ENCODE measurements around the gene CEP170.
"Not testable (repeated sequence)": the region's sequence is repeated elsewhere in the genome, so short reads cannot be mapped to it uniquely, and the experiment has no call there.

Gene CEP170

DNA sequence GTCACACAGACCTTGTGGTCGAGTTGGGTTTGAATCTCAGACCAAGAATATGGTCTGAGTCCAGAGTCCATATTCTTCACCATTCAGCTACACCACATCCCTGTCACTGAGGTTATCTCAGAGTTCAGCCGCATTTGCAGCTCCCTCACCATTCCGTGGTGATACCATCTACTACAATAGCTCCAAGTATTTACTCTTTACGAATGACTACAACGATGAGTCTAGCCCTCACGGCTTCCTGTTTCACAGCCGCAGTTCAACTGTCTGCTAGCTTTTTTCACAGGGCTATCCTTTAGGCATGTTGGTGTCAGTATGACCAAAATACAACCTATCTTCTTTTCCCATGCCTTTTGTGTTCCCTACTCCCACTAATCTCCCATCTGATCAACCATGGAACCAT lies 104.2 kb downstream of the CEP170 start:
- FAIRE-seq: not testable (repeated sequence)

DNA sequence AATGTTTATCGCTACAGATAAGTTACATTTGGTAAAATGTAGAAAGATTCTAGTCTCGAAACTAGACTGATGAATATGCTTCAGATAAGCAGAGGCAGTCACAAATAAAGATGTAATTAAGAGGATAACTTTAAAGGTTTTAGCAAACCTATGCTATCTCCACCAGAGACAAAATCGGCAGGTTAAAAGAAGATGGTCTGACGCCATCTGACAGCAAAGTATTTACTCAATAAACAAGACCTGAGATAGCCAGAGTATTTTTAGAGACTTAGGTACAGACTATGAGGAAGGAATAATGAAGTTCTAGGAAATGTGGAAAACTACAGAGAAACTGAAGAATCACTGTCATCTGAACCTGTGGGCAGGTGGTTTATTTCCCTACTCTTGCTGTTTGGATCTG lies 106.0 kb downstream of the CEP170 start:
- FAIRE-seq: peak; percentile 91

DNA sequence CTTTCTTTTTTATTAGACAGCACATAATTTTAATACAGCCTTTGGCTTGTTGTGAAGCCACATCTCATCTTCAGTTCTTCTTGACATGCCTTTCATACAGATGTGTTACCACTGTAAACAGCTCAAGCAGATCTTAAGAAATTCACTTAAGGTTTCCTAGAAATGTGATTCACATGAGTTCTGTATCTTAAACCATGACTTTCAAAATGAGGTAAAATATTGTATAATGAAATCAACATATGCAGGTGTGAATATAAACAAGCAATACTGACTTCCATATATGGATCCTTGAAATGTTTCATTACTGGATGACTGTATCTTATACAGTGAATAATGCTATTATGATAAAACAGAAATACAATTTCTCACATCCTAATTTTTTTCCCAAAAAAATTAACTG lies 107.7 kb downstream of the CEP170 start:
- FAIRE-seq: peak; percentile 24

DNA sequence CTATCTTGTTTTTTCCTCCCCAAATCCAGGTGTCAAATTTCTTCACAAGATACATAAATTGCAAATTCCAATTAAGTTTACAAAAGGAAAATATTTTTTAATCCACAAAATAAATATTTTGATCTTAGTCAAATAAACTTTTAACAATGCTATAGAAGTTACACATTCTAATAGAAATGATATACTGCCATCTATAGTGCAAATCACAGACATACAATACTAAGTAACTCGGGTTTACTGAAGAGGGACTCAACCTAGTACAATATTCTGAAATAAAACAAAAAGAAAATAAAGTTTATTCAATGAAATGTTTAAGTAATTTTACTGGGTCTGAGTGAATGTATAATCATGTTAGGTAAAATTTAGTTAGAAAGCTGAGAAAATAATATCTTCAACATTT lies 114.6 kb downstream of the CEP170 start:
- FAIRE-seq: peak; percentile 88

DNA sequence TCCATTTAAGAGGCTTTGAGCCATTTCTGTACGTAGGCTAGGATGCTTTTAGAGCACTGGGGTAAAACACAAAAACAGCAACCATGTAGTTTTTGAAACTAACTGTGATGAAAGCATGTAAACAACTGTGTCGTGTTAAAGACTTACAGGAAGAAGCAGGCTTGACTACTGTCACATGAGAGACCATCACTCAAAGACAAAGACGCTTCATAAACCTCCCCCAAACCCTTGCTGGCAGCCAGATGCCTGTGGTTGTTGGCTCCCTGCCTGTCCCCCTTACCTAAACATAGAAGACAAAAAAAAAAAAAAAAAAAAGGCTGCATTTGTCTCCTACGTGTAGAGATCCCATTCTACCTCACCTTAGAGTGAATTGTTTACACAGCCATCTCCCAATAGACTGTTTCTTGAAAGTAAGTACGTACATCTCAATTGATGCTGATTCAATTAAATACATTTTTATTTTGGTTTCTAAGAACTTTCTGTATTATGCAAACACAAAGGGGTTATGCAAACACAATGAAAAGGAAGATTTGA lies 132.1 kb downstream of the CEP170 start:
- not testable (repeated sequence) for FAIRE-seq

DNA sequence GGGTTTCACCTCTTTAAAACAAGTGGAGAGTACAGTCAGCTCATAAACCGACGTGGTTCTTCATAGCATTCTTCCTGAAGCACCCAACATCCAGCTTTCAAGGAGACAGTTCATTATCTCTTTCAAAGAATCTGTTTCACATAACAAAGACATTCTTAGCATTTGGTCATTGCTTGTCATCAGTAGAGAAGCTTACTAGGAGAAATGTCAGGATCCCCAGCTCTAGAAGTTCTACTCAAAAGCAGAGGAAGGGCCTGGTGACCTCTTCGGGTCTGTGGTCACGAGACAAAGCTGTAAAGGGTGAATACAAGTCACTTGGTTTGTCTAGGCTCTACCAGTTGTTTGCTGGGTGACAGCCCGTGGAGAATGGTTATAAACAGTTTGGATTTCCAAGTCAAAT lies 133.1 kb downstream of the CEP170 start:
- FAIRE-seq: not testable (repeated sequence)

DNA sequence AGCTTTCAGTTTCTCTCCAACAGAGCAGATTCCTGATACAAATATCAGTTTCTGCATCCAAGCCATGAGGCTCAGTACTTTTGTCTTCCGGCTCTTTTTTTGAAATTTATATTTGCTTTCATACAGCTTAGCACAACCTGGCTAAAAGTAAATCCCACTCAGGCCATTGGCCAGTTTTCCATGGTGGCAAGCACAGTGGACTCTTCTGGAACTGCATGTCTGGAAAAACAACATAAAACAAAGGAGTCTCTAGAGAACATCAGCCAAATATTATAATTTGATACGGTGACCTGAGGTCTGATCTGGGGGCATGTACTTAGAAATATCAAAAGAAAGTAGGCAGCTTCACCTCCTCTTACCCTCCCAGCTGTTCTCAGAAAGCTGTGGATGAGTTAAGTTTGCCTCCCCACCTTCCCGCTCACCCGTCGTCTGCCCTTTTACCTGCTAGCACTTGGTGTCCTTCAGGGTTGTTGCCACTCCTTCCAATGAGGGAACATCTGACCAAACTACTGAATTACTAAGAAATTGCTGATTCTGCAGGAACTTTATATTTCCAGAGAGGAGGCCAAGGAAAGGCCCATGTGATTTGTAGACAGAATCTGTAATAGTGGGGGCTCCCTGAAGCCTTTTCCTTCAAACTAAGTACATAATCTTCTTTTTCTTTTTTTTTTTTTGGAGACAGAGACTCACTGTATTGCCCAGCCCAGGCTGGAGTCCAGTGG lies 136.3 kb downstream of the CEP170 start:
- FAIRE-seq: not testable (repeated sequence)

DNA sequence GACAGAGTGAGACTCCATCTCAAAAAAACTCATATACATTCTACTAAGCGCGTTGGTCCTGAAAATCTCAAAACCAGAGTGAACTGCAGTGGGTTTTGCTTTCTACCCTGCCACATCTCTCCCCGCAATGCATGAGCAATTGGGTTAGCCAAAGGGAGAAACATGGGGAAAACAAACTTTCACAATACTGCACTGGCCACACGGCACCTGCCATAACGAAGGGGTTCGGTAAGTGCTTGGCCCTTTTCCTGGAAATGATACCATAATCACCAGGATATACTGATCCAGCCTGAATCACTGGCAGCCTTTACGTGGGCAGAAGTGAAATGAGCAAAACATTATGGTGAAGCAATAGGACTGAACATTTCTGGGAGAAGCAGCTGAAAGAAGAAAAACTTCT lies 138.9 kb downstream of the CEP170 start:
- not testable (repeated sequence) for FAIRE-seq

DNA sequence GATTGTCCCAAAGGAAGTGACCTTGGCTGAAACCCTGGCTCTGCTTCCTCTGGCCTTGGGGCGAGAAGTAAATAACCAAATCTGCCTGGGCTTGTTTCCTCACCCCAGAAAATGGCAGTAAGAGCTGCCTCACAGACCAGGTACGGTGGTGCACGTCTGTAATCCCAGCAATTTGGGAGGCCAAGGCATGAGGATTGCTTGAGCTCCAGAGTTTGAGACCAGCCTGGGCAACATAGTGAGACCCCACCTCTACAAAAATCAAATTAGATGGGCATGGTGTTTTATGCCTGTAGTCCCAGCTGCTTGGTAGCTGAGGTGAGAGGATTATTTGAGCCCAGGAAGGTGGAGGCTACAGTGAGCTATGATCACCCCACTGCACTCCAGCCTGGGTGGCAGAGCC lies 140.3 kb downstream of the CEP170 start:
- not testable (repeated sequence) for FAIRE-seq

DNA sequence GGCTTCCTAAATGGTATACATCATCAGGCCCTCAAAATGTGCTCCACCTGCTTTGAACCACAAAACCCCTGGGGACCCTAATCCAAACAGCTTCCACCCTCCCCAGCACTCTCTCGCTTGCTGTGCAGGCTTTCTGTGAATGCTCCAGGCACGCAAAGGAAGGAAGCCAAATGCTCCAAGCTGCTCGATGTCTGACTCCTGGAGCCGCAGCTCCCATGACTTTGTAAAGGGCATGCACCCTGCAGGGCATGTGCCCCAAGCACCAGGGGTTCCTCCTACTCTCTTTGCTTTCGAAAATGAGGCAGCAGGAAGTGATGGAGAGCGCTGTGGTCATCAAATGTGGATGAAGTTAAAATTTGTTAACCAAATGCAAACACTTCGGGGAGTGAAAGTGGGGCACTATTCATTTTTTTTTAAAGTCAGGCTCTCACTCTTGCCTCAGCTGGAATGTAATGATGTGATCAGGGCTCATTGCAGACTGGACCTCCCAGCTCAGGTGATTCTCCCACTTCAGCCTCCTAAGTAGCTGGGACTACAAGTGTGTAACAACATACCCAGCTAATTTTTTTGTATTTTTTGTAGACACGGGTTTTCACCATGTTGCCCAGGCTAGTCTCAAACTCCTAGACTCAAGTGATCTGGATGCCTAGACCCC lies 140.9 kb downstream of the CEP170 start:
- not testable (repeated sequence) for FAIRE-seq

DNA sequence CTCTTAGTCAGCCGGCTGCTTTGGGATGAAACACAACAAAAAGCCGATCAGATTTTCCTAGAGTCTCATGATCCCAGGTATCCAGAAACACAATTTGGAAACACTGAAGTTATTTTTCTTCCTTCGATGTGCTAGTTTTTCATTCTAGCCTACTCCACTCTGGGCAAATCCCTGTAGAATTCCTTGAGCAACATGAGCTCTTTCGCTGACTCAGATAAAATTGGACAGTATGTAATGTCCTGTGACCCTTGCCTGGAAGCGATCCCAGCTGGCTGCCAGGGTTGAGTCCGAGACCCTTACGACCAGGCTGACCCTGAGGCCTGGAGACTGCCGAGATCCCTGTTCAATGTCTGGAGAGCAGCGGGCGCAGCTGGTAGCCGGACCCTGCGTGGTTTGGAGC lies 147.9 kb downstream of the CEP170 start:
- not testable (repeated sequence) for FAIRE-seq

DNA sequence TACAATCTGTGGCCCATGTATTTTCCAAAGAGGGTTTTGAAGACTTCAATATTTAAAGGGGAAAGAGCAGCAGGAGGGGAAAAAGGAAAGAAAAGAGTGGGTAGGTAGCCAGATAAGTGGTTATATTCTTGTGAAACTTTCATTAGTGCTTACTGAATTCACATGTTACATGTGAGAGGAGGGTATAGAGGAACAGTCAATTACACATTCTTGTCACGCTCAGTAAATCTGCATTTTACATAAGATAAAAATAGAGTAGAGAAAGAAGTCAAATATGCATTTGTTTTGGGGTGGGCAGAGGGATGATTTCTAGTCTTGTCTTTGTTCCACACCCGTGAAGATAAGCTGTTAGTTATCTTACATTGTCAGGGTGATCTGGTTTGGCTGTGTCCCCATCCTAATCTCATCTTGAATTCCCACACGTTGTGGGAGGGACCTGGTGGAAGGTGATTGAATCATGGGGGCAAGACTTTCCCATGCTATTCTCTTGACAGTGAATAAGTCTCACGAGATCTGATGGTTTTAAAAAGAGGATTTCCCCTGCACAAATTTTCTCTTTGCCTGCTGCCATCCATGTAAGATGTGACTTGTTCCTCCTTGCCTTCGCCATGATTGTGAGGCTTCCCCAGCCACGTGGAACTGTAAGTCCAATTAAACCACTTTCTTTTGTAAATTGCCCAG lies 149.3 kb downstream of the CEP170 start:
- not testable (repeated sequence) for FAIRE-seq

DNA sequence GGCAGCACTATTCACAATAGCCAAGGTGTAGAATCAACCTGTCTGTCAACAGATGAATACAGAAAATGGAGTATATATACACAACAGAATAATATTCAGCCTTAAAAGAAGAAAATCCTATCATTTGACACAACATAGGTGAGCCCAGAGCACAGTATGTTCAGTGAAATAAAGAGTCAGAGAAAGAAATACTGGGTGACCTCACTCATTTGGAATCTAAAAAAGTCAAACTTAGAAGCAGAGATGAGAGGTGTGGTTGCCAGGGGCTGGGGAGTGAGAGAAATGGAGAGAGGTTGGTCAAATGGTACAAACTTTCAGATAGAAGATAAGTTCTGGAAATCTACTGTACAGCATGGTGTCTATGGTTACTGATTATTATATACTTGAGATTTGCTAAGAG lies 150.0 kb downstream of the CEP170 start:
- FAIRE-seq: not testable (repeated sequence)

DNA sequence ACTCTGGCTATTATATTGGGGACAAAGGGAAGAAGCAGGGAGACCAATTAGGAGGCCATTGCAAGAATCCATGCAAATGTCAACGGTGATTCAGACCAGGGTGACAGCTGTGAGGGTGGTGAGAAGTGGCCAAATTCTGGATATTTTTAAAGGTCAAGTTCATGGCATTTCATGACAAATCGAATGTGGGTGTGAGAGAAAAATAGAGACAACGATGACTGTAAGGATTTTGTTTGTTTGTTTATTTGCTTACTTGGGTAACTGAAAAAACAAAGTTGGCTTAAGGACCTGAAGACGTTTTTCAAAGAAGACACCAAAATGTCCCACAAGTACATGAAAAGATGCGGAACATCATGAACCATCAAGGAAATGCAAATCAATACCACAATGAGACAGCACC lies 150.6 kb downstream of the CEP170 start:
- not testable (repeated sequence) for FAIRE-seq

DNA sequence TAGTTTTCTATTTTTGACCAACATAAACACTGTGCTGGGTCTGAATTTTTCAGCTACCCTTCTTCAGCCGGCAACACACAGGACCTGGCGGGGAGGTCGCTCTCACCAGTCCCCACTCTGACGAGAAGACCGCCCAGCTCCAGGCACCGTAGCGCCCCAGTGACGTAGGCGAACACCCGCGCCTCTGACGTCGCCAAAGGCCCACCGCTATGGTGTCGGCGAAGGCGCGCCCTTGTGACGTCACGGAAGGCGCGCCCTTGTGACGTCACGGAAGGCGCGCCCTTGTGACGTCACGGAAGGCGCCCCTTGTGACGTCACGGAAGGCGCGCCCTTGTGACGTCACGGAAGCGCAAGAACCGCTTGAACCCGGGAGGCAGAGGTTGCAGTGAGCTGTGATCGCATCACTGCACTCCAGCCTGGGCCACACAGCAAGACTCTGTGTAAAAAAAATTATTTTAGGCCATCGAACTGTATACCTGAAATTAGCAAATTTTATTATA lies 153.5 kb downstream of the CEP170 start:
- not testable (repeated sequence) for FAIRE-seq

DNA sequence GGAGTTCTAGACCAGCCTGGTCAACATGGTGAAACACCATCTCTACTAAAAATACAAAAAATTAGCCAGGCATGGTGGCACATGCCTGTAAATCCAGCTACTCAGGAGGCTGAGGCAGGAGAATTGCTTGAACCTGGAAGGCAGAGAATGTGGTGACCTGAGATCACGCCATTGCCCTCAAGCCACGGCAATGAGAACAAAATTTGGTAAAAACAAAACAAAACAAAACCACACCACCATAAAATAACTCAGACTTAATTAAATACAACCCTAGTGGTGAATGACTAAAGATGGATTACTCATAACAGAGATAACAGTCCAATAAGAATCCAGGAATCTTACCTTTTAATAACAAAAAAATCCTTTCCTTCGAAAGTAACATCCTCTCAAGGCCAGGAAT lies 167.7 kb downstream of the CEP170 start:
- not testable (repeated sequence) for FAIRE-seq

All from islet of Langerhans (tissue), 1 donor.